Measurements from ENCODE around the gene HMSD. TPM values are rescaled to one million over a fixed set of nuclear protein-coding genes. Genes with fewer than 3 reads are reported as not detected.

The HMSD gene
- total RNA-seq, 6 experiments from 2014 or later, result 0.21 to 0.38 TPM; not detected in 4

GRCh38 chr18:63992751-63993150 lies 43.6 kb downstream of the HMSD start:
- no peak for DNase-seq
- Mint-ChIP-seq H3K4me3 (no peak overlapping the region), H3K27me3 (ENCODE audit: insufficient read depth) (no peaks in the 10 kb centered on the region; the same call in 1 of the 2 replicates), H3K4me1 (ENCODE audit: low read depth) (peaks cover 28% of the 10 kb centered on the region), H3K36me3 (ENCODE audit: low read depth) (no peaks in the 10 kb centered on the region; the same call in 1 of the 2 replicates), H3K9me3 (no peaks in the 10 kb centered on the region; the same call in 1 of the 2 replicates), H3K27ac (no peak overlapping the region)
- TF ChIP-seq CTCF (IDR thresholded peaks at IDR 0.05), result no peak

DNA sequence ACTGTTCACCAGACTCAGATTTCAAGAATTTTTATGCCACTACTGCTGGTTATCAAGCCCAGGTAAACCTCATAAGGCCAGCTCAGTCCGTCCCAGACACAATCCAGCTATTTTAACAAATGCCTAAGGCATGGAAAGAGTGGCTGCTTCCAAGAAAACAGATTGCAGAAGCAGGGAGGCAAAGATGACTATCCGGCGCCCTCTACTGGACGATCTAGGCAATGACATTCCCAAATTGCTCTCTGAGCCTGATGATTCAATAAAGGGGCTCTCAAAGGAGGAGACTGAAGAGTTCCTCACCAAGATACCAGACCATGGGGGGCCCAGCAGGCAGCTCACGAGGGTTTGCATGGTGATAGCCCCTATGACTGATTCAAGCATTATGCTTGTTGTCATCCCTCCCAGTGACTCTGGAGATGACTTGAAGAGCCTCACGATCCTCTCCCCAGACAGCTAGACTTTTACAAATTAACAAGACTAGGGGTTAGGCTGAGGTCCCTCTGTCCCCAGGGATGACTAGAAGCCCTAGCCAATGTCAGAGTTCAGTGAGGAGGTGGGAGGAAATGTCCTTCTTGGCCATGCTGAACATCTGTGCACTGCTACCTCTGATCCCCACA lies 45.8 kb downstream of the HMSD start:
- Mint-ChIP-seq H3K4me1 (ENCODE audit: low read depth) (peaks cover 32% of the 10 kb centered on the region), H3K4me3 (no peak overlapping the region), H3K27ac (no peak overlapping the region), H3K27me3 (ENCODE audit: insufficient read depth) (no peaks in the 10 kb centered on the region; the same call in 1 of the 2 replicates), H3K9me3 (no peaks in the 10 kb centered on the region; the same call in 1 of the 2 replicates), H3K36me3 (ENCODE audit: low read depth) (no peaks in the 10 kb centered on the region; the same call in 1 of the 2 replicates)
- TF ChIP-seq CTCF (IDR thresholded peaks at IDR 0.05), result peak; percentile 96
- peak; percentile 60 for DNase-seq

DNA sequence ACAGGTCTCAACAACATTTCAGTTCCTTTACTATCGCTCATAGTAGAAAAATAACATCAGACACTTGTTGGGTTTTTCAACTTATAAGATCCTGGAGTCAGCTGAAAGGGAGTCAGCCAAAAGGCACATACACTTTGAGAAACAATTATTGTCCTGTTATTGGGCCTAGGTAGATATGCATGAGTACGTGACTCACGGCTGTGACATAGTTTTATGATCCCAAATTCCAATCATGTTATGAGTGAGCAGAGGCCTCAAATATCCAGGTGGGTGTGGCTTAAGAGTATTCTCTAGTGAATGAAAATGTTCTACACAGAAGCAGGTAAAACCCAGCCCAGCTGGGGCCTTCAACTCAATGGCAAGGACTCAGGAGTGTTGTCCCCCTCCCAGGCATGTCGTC lies 47.9 kb downstream of the HMSD start:
- H3K4me3 Mint-ChIP-seq, result no peak overlapping the region
- peaks cover 17% of the 10 kb centered on the region for H3K4me1 Mint-ChIP-seq (ENCODE audit: low read depth)

DNA sequence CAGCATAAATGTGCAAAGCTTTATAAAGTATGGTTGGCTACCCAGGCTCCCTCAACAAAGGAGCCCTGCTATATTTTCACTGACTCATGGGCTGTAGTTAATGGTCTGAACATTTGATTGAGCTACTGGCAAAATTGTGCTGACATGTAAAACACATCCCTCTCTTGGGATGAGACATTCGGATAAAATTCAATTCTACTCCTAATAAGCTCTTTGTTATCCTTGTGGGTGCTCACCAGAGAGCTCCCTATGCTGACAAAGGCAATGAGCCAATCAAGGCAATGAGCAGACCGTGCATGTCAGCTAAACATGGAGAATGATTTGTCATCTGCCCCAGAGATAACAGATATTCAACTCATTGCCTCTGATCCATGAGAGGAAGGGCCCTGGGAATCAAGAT lies 48.5 kb downstream of the HMSD start:
- H3K4me1 Mint-ChIP-seq (ENCODE audit: low read depth), result peaks cover 17% of the 10 kb centered on the region
- no peaks in the 10 kb centered on the region; the same call in 1 of the 2 replicates for H3K9me3 Mint-ChIP-seq
- no peak for TF ChIP-seq CTCF (IDR thresholded peaks at IDR 0.05)
- no peaks in the 10 kb centered on the region for H3K36me3 Mint-ChIP-seq (ENCODE audit: low read depth)
- H3K27me3 Mint-ChIP-seq (ENCODE audit: insufficient read depth), result peaks cover 11% of the 10 kb centered on the region
- H3K4me3 Mint-ChIP-seq, result no peak overlapping the region
- H3K27ac Mint-ChIP-seq, result peak overlapping the region; percentile 38; the same call in 1 of the 2 replicates
- peak; percentile 27 for DNase-seq

More for the DNA sequence above, 47.9 kb downstream of the HMSD start:
- no peak for TF ChIP-seq CTCF (IDR thresholded peaks at IDR 0.05)
- Mint-ChIP-seq H3K36me3 (ENCODE audit: low read depth) (no peaks in the 10 kb centered on the region), H3K9me3 (no peaks in the 10 kb centered on the region; the same call in 1 of the 2 replicates), H3K27ac (0 out of 2 replicates have a peak overlapping the region, but pooled peaks have one; percentile 38), H3K27me3 (ENCODE audit: insufficient read depth) (peaks cover 7% of the 10 kb centered on the region)
- peak; percentile 29 for DNase-seq

DNA sequence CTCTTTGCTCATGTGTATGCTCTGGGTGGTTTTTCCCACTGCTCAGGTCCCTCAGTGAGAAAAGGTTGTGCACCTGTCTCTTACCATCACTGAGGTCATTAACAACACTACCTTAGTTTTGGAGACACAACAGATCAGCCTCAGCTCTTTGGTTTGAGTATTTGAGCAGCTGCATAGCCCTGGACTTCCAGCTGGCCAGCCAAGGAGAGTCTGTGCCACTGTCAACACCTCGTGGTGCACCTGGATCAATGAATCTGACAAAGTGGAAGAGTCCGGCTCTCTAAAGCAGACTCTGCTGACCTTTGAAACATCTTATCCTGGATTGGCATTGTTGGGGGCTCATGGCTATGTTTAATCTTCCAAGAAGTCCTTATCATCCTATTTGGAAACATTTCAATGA lies 50.8 kb downstream of the HMSD start:
- DNase-seq, result no peak
- Mint-ChIP-seq H3K4me1 (ENCODE audit: low read depth) (peaks cover 17% of the 10 kb centered on the region), H3K27me3 (ENCODE audit: insufficient read depth) (peaks cover 15% of the 10 kb centered on the region), H3K4me3 (no peak overlapping the region), H3K9me3 (no peaks in the 10 kb centered on the region; the same call in 1 of the 2 replicates), H3K27ac (no peak overlapping the region), H3K36me3 (ENCODE audit: low read depth) (no peaks in the 10 kb centered on the region)
- TF ChIP-seq CTCF (IDR thresholded peaks at IDR 0.05), result no peak
